ENCODE results near the gene CNTNAP2. TPM values are rescaled to one million over a fixed set of nuclear protein-coding genes. Genes with fewer than 3 reads are reported as not detected.

Gene CNTNAP2
- total RNA-seq, 1 experiment from 2014 or later, result 64.5 TPM

- Histone ChIP-seq H3K23me2 (ENCODE audit: insufficient read length, low read depth, low read length, poor library complexity, severe bottlenecking) (no peaks in the 10 kb centered on the region), H3K4me1 (ENCODE audit: insufficient read depth, low read length) (no peaks in the 10 kb centered on the region), H3K27ac (ENCODE audit: insufficient read length, low read depth, low read length) (no peak overlapping the region), H2BK120ac (ENCODE audit: low read depth, low read length, poor library complexity, severe bottlenecking) (no peak overlapping the region), H3K56ac (ENCODE audit: insufficient read length, low read depth, low read length) (no peak overlapping the region), H3K18ac (ENCODE audit: insufficient read length, low read depth, low read length) (no peak overlapping the region), H2BK20ac (ENCODE audit: low read depth, low read length, poor library complexity, severe bottlenecking) (no peak overlapping the region), H2BK5ac (ENCODE audit: insufficient read length, low read length) (no peak overlapping the region), H2BK12ac (ENCODE audit: insufficient read length, low read depth, low read length) (no peak overlapping the region), H3K4ac (ENCODE audit: low read depth, low read length) (no peak overlapping the region), H3K14ac (ENCODE audit: insufficient read depth, low read length) (no peak overlapping the region), H2AK5ac (ENCODE audit: insufficient read length, low read length) (no peak overlapping the region), H4K91ac (ENCODE audit: insufficient read length, low read depth, low read length) (no peak overlapping the region), H3K79me1 (ENCODE audit: insufficient read depth, low read depth, low read length, poor library complexity, severe bottlenecking) (no peaks in the 10 kb centered on the region), H4K20me1 (ENCODE audit: control insufficient read depth, insufficient read depth, insufficient read length) (no peaks in the 10 kb centered on the region), H3K27me3 (ENCODE audit: insufficient read depth, low read length) (no peaks in the 10 kb centered on the region), H3K9me3 (ENCODE audit: control insufficient read depth, low read depth, low read length) (no peaks in the 10 kb centered on the region), H3T11ph (ENCODE audit: low read length) (no peak overlapping the region), H3K23ac (ENCODE audit: insufficient read length, low read depth, low read length) (no peak overlapping the region), H3K9ac (ENCODE audit: extremely low read depth, insufficient read length, low read length) (no peak overlapping the region), H2AFZ (ENCODE audit: low read length) (no peak overlapping the region), H4K5ac (ENCODE audit: insufficient read length, low read depth, low read length) (no peak overlapping the region), H3K4me2 (ENCODE audit: insufficient read depth, insufficient read length, low read length) (no peak overlapping the region), H2BK15ac (ENCODE audit: low read depth, low read length) (no peak overlapping the region), H3K79me2 (ENCODE audit: insufficient read depth, low read length) (no peaks in the 10 kb centered on the region), H4K8ac (replicated peaks; ENCODE audit: insufficient read length, low read depth, low read length) (no peak overlapping the region)
- no peak overlapping the region for H3K4me3 Mint-ChIP-seq
- H3K9me3 Mint-ChIP-seq, result no peaks in the 10 kb centered on the region
- no peak for TF ChIP-seq CTCF (conservative IDR thresholded peaks at IDR 0.05)
- WGBS (ENCODE audit: extremely low coverage, insufficient read length, low lambda C conversion rate), result no CpG with 5 or more reads among the region's 2 CpGs
- no peak for DNase-seq
- H3K27ac Mint-ChIP-seq, result no peak overlapping the region
- H3K36me3 Mint-ChIP-seq (ENCODE audit: insufficient read depth in 1 of 3, low read depth in 3 of 3), result no peaks in the 10 kb centered on the region
- no peaks in the 10 kb centered on the region for H3K27me3 Mint-ChIP-seq (ENCODE audit: low read depth)
- no peaks in the 10 kb centered on the region for H3K4me1 Mint-ChIP-seq
These were observed 1019.8 kb downstream of the CNTNAP2 start for GRCh38 chr7:147136352-147136751.
